GM23338 (cell line): ENCODE measurements around the gene SLC25A10. TPM values are rescaled to one million over a fixed set of nuclear protein-coding genes. Genes with fewer than 3 reads are reported as not detected.

Experiments
- ATAC-seq: fragments of 200-7000 bp; cut with Tn5 transposase; 3 replicates; pipeline ENCODE4 v1.9.1; 2020
- DNase-seq: peaks from one replicate; pipeline ENCODE4 v3.0.0-alpha.2; 2015; ENCODE audit warnings: low spot score
- H2AFZ ChIP-seq: fragments of 200-600 bp; sonication (generic); 2 replicates; pipeline ENCODE4 v1.8.0; 2016; ENCODE audit warnings: antibody characterized with exemption, mild to moderate bottlenecking, moderate library complexity
- H3F3A ChIP-seq: fragments of 200-600 bp; sonication (generic); replicated peaks from 2 replicates; pipeline ENCODE4 v1.8.0; 2017; ENCODE audit warnings: antibody characterized with exemption, mixed run types, low read depth
- H3K27ac ChIP-seq: fragments of 200-600 bp; sonication (generic); 2 replicates; pipeline ENCODE4 v1.6.1; 2016; ENCODE audit warnings: low read depth
- H3K27me3 ChIP-seq: fragments of 200-600 bp; sonication (generic); 2 replicates; pipeline ENCODE4 v1.8.0; 2016; ENCODE audit warnings: mild to moderate bottlenecking, mixed run types, moderate library complexity; ENCODE audit not compliant: insufficient read depth
- H3K36me3 ChIP-seq: fragments of 200-600 bp; sonication (generic); 2 replicates; pipeline ENCODE4 v1.8.0; 2016; ENCODE audit warnings: mild to moderate bottlenecking; ENCODE audit not compliant: insufficient read depth
- H3K4me1 ChIP-seq: fragments of 200-600 bp; sonication (generic); 2 replicates; pipeline ENCODE4 v1.8.0; 2016; ENCODE audit warnings: mild to moderate bottlenecking, moderate library complexity; ENCODE audit not compliant: insufficient read depth
- H3K4me2 ChIP-seq: fragments of 200-600 bp; sonication (generic); 2 replicates; pipeline ENCODE4 v1.7.1; 2017; ENCODE audit warnings: mixed run types
- H3K4me3 ChIP-seq: fragments of 200-600 bp; sonication (generic); 2 replicates; pipeline ENCODE4 v1.6.1; 2016; ENCODE audit warnings: mixed run types
- H3K79me2 ChIP-seq: fragments of 200-600 bp; sonication (generic); replicated peaks from 2 replicates; pipeline ENCODE4 v1.8.0; 2017; ENCODE audit warnings: mild to moderate bottlenecking; ENCODE audit not compliant: insufficient read depth
- H3K9me2 ChIP-seq: fragments of 200-600 bp; sonication (generic); 2 replicates; pipeline ENCODE4 v1.8.0; 2017; ENCODE audit not compliant: insufficient read depth
- H4K20me1 ChIP-seq: fragments of 200-600 bp; sonication (generic); replicated peaks from 2 replicates; pipeline ENCODE4 v1.8.0; 2017; ENCODE audit warnings: mild to moderate bottlenecking; ENCODE audit not compliant: insufficient read depth
- H3K27ac Mint-ChIP-seq: 2 replicates; pipeline ENCODE4 v1.8.0; 2020; ENCODE audit warnings: inconsistent platforms, mild to moderate bottlenecking, moderate library complexity, mixed read lengths
- H3K27me3 Mint-ChIP-seq: 3 replicates; pipeline ENCODE4 v1.8.0; 2022; ENCODE audit warnings: low read depth, mild to moderate bottlenecking, moderate library complexity, mixed read lengths, inconsistent platforms; ENCODE audit not compliant: insufficient read depth, poor library complexity
- H3K36me3 Mint-ChIP-seq: 3 replicates; pipeline ENCODE4 v1.8.0; 2021; ENCODE audit warnings: low read depth, mild to moderate bottlenecking, inconsistent platforms, moderate library complexity, mixed read lengths
- H3K4me1 Mint-ChIP-seq: 3 replicates; pipeline ENCODE4 v1.8.0; 2020; ENCODE audit warnings: mild to moderate bottlenecking, inconsistent platforms, mixed read lengths
- H3K4me3 Mint-ChIP-seq: 3 replicates; pipeline ENCODE4 v1.8.0; 2021; ENCODE audit warnings: moderate library complexity, mild to moderate bottlenecking, inconsistent platforms, mixed read lengths
- H3K9me3 Mint-ChIP-seq: 3 replicates; pipeline ENCODE4 v1.8.0; 2020; ENCODE audit warnings: moderate library complexity, mild to moderate bottlenecking, inconsistent platforms, mixed read lengths
- CREB1 ChIP-seq: fragments of 250-450 bp; sonication (Bioruptor Pico); IDR thresholded peaks from 2 replicates; pipeline ENCODE4 v1.5.0; 2020; ENCODE audit warnings: low read depth, mild to moderate bottlenecking, moderate library complexity
- CTCF ChIP-seq, 2 experiments: fragments of 200-600 bp in 1 of 2; sonication (generic) in 1 of 2; conservative IDR thresholded peaks; 2 replicates each; pipeline versions ENCODE4 v1.5.1 to v1.6.1; 2016 to 2017; ENCODE audit warnings: antibody characterized with exemption in 2 of 2, low read depth in 2 of 2, mild to moderate bottlenecking in 2 of 2, moderate library complexity in 1 of 2
- ETS1 ChIP-seq: IDR thresholded peaks from 2 replicates; pipeline ENCODE4 v1.6.1; 2016; ENCODE audit warnings: antibody characterized with exemption
- EZH2 ChIP-seq: fragments of 200-600 bp; sonication (generic); IDR thresholded peaks from one replicate; pipeline ENCODE4 v1.8.0; 2017; ENCODE audit warnings: antibody characterized with exemption, mild to moderate bottlenecking, low read depth; ENCODE audit not compliant: unreplicated experiment
- EZH2phosphoT487 ChIP-seq: fragments of 200-600 bp; sonication (generic); IDR thresholded peaks from one replicate; pipeline ENCODE4 v1.8.1; 2018; ENCODE audit warnings: antibody characterized with exemption; ENCODE audit not compliant: unreplicated experiment
- JUNB ChIP-seq: IDR thresholded peaks from one replicate; pipeline ENCODE4 v1.6.1; 2016; ENCODE audit warnings: antibody characterized with exemption; ENCODE audit not compliant: unreplicated experiment
- NANOG ChIP-seq: IDR thresholded peaks from 2 replicates; pipeline ENCODE4 v1.6.1; 2016; ENCODE audit warnings: antibody characterized with exemption, borderline replicate concordance
- POLR2AphosphoS5 ChIP-seq: IDR thresholded peaks from 2 replicates; pipeline ENCODE4 v1.6.1; 2016; ENCODE audit warnings: antibody characterized with exemption, low read depth
- REST ChIP-seq: IDR thresholded peaks from one replicate; pipeline ENCODE4 v1.6.1; 2018; ENCODE audit warnings: antibody characterized with exemption; ENCODE audit not compliant: unreplicated experiment
- STAT1 ChIP-seq: IDR thresholded peaks from one replicate; pipeline ENCODE4 v1.6.1; 2016; ENCODE audit warnings: antibody characterized with exemption; ENCODE audit not compliant: unreplicated experiment
- ZNF114 ChIP-seq: fragments of 250-450 bp; sonication (Bioruptor Pico); IDR thresholded peaks from 2 replicates; pipeline ENCODE4 v1.5.0; 2020; ENCODE audit warnings: mild to moderate bottlenecking, moderate library complexity
- polyA plus RNA-seq: library from polyadenylated mRNA; unstranded; fragments of >200 nt; fragmentation: Nextera tagmentation; extraction: Ambion mirVana; gene quantifications from 2 replicates; pipeline ENCODE4 v1.2.1, GENCODE V29; 2016
- total RNA-seq: library from RNA; depleted of rRNA; stranded (reverse); fragments of >200 nt; shearing (Covaris generic); gene quantifications from 2 replicates; pipeline ENCODE4 v1.2.3, GENCODE V29; 2014

SLC25A10 gene
- total and polyA plus RNA-seq, 2 experiments from 2014 or later, result 25.7 to 47.4 TPM

GRCh38 chr17:81682565-81683207 is 29.4 kb upstream of the SLC25A10 start (continued):
- TF ChIP-seq REST, result no peak
- TF ChIP-seq JUNB, result no peak
- TF ChIP-seq CTCF (conservative IDR thresholded peaks at IDR 0.05; ENCODE audit: low read depth in 2 of 2), result no peak
- no peak for TF ChIP-seq STAT1
- no peak for TF ChIP-seq EZH2phosphoT487
- no peak for TF ChIP-seq EZH2
- no peak for TF ChIP-seq ZNF114
- TF ChIP-seq POLR2AphosphoS5, result no peak
- no peak for TF ChIP-seq NANOG

- Histone ChIP-seq H3K4me1 (peaks cover 6% of the 10 kb centered on the region), H3K4me2 (peak overlapping the region; percentile 93), H3F3A (peaks cover 18% of the 10 kb centered on the region), H4K20me1 (peaks cover 8% of the 10 kb centered on the region; the same call in 1 of the 2 replicates), H3K27ac (no peak overlapping the region), H3K79me2 (peaks cover 48% of the 10 kb centered on the region), H3K4me3 (peak overlapping the region; percentile 96), H3K27me3 (no peaks in the 10 kb centered on the region), H2AFZ (0 out of 2 replicates have a peak overlapping the region, but pooled peaks have one; percentile 69), H3K36me3 (no peaks in the 10 kb centered on the region), H3K9me2 (no peaks in the 10 kb centered on the region)
- Mint-ChIP-seq H3K4me1 (peaks cover 12% of the 10 kb centered on the region), H3K9me3 (no peaks in the 10 kb centered on the region; the same call in 2 of the 3 replicates), H3K27me3 (peaks cover 11% of the 10 kb centered on the region), H3K36me3 (peaks cover 29% of the 10 kb centered on the region), H3K4me3 (peak overlapping the region; percentile 92), H3K27ac (peak overlapping the region; percentile 71)
- DNase-seq, result no peak
- ATAC-seq, result peak; percentile 5
- TF ChIP-seq CREB1, result no peak
- TF ChIP-seq REST, result no peak
- TF ChIP-seq ZNF114, result no peak
- no peak for TF ChIP-seq POLR2AphosphoS5
- no peak for TF ChIP-seq EZH2
- no peak for TF ChIP-seq NANOG
- TF ChIP-seq ETS1, result no peak
Measured at GRCh38 chr17:81683208-81683583, 28.9 kb upstream of the SLC25A10 start.
